Measurements from ENCODE around the gene C1S. TPM values are rescaled to one million over a fixed set of nuclear protein-coding genes. Genes with fewer than 3 reads are reported as not detected.

The C1S gene
- total and polyA plus RNA-seq, 2 of the 4 experiments (the other 2 are of a cell fraction): 49.6 to 85.4 TPM

DNA sequence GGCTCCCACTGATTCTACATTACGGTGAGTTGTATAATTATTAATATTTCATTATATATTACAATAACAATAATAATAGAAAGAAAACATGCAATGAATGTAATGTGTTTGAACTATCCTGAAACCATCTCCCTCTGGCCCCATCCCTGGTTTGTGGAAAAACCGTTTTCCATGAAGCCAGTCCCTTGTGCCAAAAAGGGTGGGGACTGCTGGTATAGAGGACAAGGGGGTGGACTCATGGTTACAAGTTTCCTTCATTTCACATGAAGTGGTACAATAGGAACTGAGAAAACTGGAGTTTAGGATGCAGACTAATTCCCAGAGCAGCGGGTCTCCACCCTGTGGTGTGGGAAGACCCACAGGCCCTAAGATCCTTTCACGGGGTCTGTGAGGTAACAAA is 51.5 kb downstream of the C1S start:
- Histone ChIP-seq H2AK5ac (ENCODE audit: low read depth, low read length) (no peak overlapping the region), H2BK5ac (ENCODE audit: low read depth, low read length, poor library complexity, severe bottlenecking) (no peak overlapping the region), H4K5ac (ENCODE audit: low read depth, low read length) (no peak overlapping the region), H4K8ac (ENCODE audit: low read depth in 2 of 2, low read length in 2 of 2) (no peak overlapping the region), H3K27me3 (ENCODE audit: control insufficient read depth, insufficient read depth, low read length) (no peaks in the 10 kb centered on the region), H3K56ac (ENCODE audit: extremely low read depth, insufficient read depth, low read length) (no peak overlapping the region), H3K23ac (ENCODE audit: low read depth, low read length) (no peak overlapping the region), H2BK120ac (ENCODE audit: low read depth, low read length) (no peak overlapping the region), H3K9me3 (ENCODE audit: control insufficient read depth, insufficient read depth, low read length) (no peaks in the 10 kb centered on the region), H3K4me3 (ENCODE audit: insufficient read depth, low read depth, low read length) (no peak overlapping the region), H2AK9ac (replicated peaks; ENCODE audit: low read depth, low read length, poor library complexity) (no peak overlapping the region), H3K14ac (replicated peaks; ENCODE audit: low read depth, low read length) (no peak overlapping the region), H2BK20ac (ENCODE audit: low read depth, low read length) (no peak overlapping the region), H3K79me1 (ENCODE audit: low read depth in 1 of 2, low read length in 2 of 2) (peaks cover 19 to 43% of the 10 kb centered on the region in 2 experiments; a peak in 3 of 4 replicates), H3K4ac (ENCODE audit: low read depth, low read length) (no peak overlapping the region), H3K9ac (ENCODE audit: low read depth, low read length) (0 out of 2 replicates have a peak overlapping the region, but pooled peaks have one; percentile 6), H3K27ac (ENCODE audit: insufficient read depth, low read length) (no peak overlapping the region), H4K20me1 (ENCODE audit: insufficient read depth, low read length) (no peaks in the 10 kb centered on the region), H2AFZ (replicated peaks; ENCODE audit: low read length, poor library complexity) (no peak overlapping the region), H2BK15ac (ENCODE audit: low read depth, low read length) (no peak overlapping the region), H3K18ac (ENCODE audit: low read depth, low read length) (no peak overlapping the region), H3K9me1 (ENCODE audit: insufficient read depth, low read length) (no peaks in the 10 kb centered on the region), H3K4me2 (ENCODE audit: low read depth, low read length) (no peak overlapping the region), H3K36me3 (ENCODE audit: control insufficient read depth, insufficient read depth, low read length) (peaks cover 24% of the 10 kb centered on the region), H3K4me1 (ENCODE audit: control insufficient read depth, insufficient read depth, low read length) (peaks cover 5% of the 10 kb centered on the region; the same call in 1 of the 2 replicates), H4K91ac (ENCODE audit: insufficient read depth, low read depth, low read length) (no peak overlapping the region)
- no TSS peak for BruUV-seq (replicated peaks)
- in situ Hi-C loops (cut with MboI; ENCODE audit: low sequenced_read_pairs) (loop anchor here (5.0 to 10.0 kb wide), 2 partner anchors 50 to 167 kb away; partner anchors contain the start of genes C12orf57, C1S and RNU7-1), intact Hi-C loops (cut with micrococcal nuclease) (loop anchor here (5.0 kb wide), 1 partner anchor 240 kb away; the partner anchor contains the start of gene SPSB2), dilution Hi-C loops (cut with HindIII; ENCODE audit: low sequenced_read_pairs, unreplicated experiment) (no loop called here)
- no CpG with 5 or more reads among the region's 4 CpGs for WGBS, 2 experiments (ENCODE audit: extremely low coverage in 2 of 2, insufficient read length in 1 of 2)
- ATAC-seq (ENCODE audit: low read depth): no peak
- DNase-seq: no peak
- TF ChIP-seq RFX5 (IDR thresholded peaks at IDR 0.05; ENCODE audit: low read depth, low read length): no peak
- TF ChIP-seq, protein P1, sequence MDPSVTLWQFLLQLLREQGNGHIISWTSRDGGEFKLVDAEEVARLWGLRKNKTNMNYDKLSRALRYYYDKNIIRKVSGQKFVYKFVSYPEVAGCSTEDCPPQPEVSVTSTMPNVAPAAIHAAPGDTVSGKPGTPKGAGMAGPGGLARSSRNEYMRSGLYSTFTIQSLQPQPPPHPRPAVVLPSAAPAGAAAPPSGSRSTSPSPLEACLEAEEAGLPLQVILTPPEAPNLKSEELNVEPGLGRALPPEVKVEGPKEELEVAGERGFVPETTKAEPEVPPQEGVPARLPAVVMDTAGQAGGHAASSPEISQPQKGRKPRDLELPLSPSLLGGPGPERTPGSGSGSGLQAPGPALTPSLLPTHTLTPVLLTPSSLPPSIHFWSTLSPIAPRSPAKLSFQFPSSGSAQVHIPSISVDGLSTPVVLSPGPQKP (IDR thresholded peaks at IDR 0.05; ENCODE audit: borderline replicate concordance, low read depth, low read length): no peak
- TF ChIP-seq MAFK (IDR thresholded peaks at IDR 0.05; ENCODE audit: low read depth, low read length): no peak
- no peak for TF ChIP-seq POLR2A (IDR thresholded peaks at IDR 0.05; ENCODE audit: low read depth, low read length)
- TF ChIP-seq FOS (IDR thresholded peaks at IDR 0.05; ENCODE audit: low read depth, low read length): no peak
- no peak for TF ChIP-seq CEBPB (IDR thresholded peaks at IDR 0.05; ENCODE audit: low read depth, low read length)
- TF ChIP-seq, protein P2, sequence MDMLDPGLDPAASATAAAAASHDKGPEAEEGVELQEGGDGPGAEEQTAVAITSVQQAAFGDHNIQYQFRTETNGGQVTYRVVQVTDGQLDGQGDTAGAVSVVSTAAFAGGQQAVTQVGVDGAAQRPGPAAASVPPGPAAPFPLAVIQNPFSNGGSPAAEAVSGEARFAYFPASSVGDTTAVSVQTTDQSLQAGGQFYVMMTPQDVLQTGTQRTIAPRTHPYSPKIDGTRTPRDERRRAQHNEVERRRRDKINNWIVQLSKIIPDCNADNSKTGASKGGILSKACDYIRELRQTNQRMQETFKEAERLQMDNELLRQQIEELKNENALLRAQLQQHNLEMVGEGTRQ (IDR thresholded peaks at IDR 0.05; ENCODE audit: low read depth, low read length): no peak
- POLR2A ChIA-PET (ENCODE audit: unreplicated experiment): no interaction called here
- CTCF ChIA-PET: interaction anchor here (1.8 to 2.0 kb wide), 3 partner anchors 52 to 187 kb away, joined by 4 to 8 read pairs (median 5); partner anchors contain the start of gene C1S

Measured in IMR-90 (cell line).